Activated CD8-positive, alpha-beta memory T cell treated with anti-CD3 and anti-CD28 coated beads, Interleukin-2, amount 10 ng/mL, durations not matched to agents 7 days and 5 days (primary cell): ENCODE measurements around the gene CDK12. TPM values are rescaled to one million over a fixed set of nuclear protein-coding genes. Genes with fewer than 3 reads are reported as not detected.
"Not testable (repeated sequence)": the region's sequence is repeated elsewhere in the genome, so short reads cannot be mapped to it uniquely, and the experiment has no call there.

Source experiments
- ATAC-seq: fragments of 150-1000 bp; cut with Tn5 transposase; one replicate; pipeline ENCODE4 v1.10.0; 2021; ENCODE audit warnings: moderate library complexity
- CTCF ChIA-PET: fragments of 350-600 bp; sonication (Branson Sonifier 250); formaldehyde crosslinking; loops from one replicate; lab custom pipeline; 2021; ENCODE audit warnings: antibody characterized with exemption; lab: Charles Lee
- DNase-seq: peaks from one replicate; pipeline ENCODE4 v3.0.0-alpha.2; 2020
- H3K27ac Mint-ChIP-seq: one replicate; pipeline ENCODE4 v1.8.0; 2021; ENCODE audit warnings: mild to moderate bottlenecking, mixed read lengths
- H3K27me3 Mint-ChIP-seq: one replicate; pipeline ENCODE4 v1.8.0; 2021; ENCODE audit warnings: mixed read lengths
- H3K36me3 Mint-ChIP-seq: one replicate; pipeline ENCODE4 v1.8.0; 2021; ENCODE audit warnings: mild to moderate bottlenecking, mixed read lengths
- H3K4me1 Mint-ChIP-seq: one replicate; pipeline ENCODE4 v1.8.0; 2021; ENCODE audit warnings: mixed read lengths
- H3K4me3 Mint-ChIP-seq: one replicate; pipeline ENCODE4 v1.8.0; 2021; ENCODE audit warnings: mild to moderate bottlenecking, moderate library complexity, mixed read lengths
- H3K9me3 Mint-ChIP-seq: one replicate; pipeline ENCODE4 v1.8.0; 2022; ENCODE audit warnings: low read depth, mixed read lengths
- total RNA-seq, 2 experiments: library from RNA; stranded (reverse); gene quantifications; one replicate each; pipeline ENCODE4 v1.2.3, GENCODE V29; 2021

Gene CDK12
- total RNA-seq, 2 experiments from 2014 or later = 84.4 to 97.3 TPM

DNA sequence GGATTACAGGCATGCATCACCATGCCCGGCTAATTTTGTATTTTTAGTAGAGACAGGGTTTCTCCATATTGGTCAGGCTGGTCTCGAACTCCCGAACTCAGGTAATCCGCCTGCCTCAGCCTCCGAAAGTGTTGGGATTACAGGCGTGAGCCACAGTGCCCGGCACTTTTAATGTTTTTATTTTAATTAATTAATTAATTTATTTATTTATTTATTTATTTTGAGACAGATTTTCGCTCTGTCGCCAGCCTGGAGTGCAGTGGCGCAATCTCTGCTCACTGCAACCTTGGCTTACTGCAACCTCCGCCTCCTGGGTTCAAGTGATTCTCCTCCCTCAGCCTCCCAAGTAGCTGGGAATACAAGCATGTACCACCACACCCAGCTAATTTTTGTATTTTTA lies 7.3 kb downstream of the CDK12 start:
- not testable (repeated sequence) for DNase-seq, H3K4me3 Mint-ChIP-seq, ATAC-seq, H3K27ac Mint-ChIP-seq, H3K9me3 Mint-ChIP-seq, H3K27me3 Mint-ChIP-seq
- peaks cover 35% of the 10 kb centered on the region for H3K36me3 Mint-ChIP-seq
- CTCF ChIA-PET = interaction anchor here (1.0 kb wide), 1 partner anchor 12 kb away, joined by 3 read pairs; no protein-coding TSS in a partner anchor
- H3K4me1 Mint-ChIP-seq = peaks cover 31% of the 10 kb centered on the region

DNA sequence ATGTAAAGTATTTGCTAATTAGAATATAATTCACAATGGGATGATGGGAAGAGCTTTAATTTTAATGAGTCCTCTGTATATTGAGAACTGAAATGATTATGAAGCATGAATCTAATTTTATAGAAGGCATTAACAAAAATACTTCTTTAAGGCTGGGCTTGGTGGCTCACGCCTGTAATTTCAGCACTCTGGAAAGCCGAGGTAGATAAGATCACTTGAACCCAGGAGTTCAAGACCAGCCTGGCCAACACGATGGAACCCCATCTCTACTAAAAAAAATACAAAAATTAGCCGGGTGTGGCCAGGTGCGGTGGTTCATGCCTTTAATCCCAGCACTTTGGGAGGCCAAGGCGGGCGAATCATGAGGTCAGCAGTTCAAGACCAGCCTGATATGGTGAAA lies 12.0 kb downstream of the CDK12 start:
- Mint-ChIP-seq H3K36me3 (peaks cover 31% of the 10 kb centered on the region), H3K27me3 (no peaks in the 10 kb centered on the region), H3K9me3 (no peaks in the 10 kb centered on the region), H3K4me1 (peaks cover 4% of the 10 kb centered on the region), H3K27ac (no peak overlapping the region), H3K4me3 (no peak overlapping the region)
- no peak for ATAC-seq
- no peak for DNase-seq
- CTCF ChIA-PET = interaction anchor here (0.8 kb wide), 1 partner anchor 10 kb away, joined by 3 read pairs; no protein-coding TSS in a partner anchor

DNA sequence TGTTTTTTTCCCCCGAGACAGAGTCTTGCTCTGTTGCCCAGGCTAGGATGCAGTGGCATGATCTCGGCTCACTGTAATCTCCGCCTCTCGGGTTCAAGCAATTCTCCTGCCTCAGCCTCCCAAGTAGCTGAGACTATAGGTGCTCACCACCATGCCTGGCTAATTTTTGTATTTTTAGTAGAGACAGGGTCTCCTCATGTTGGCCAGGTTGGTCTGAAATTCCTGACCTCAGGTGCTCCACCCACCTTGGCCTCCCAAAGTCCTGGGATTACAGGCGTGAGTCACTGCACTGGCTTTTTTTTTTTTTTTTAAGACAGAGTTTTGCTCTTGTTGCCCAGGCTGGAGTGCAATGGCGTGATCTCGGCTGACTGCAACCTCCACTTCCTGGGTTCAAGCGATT lies 18.3 kb downstream of the CDK12 start:
- ATAC-seq, H3K4me1 Mint-ChIP-seq, H3K4me3 Mint-ChIP-seq, H3K27ac Mint-ChIP-seq, DNase-seq, H3K9me3 Mint-ChIP-seq, H3K27me3 Mint-ChIP-seq: not testable (repeated sequence)
- CTCF ChIA-PET = interaction anchor here (1.1 kb wide), 1 partner anchor 14 kb away, joined by 3 read pairs; no protein-coding TSS in a partner anchor
- peaks cover 13% of the 10 kb centered on the region for H3K36me3 Mint-ChIP-seq

DNA sequence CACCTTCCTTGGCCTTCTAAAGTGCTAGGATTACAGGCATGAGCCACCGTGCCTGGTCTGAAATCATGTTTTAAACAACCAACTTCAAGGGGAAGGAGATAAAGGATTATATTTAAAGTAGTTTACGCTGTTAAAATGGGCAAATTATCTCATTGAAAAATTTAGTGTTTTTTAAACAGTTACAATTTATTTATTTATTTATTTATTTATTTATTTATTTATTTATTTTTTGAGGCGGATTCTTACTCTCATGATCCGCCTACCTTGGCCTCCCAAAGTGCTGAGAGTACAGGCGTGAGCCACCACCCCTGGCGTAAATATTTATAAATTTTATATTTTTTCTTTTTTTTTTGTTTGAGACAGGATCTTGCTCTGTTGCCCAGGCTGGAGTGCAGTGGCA lies 22.2 kb downstream of the CDK12 start:
- DNase-seq (no peak), ATAC-seq (no peak)
- Mint-ChIP-seq H3K27me3 (no peaks in the 10 kb centered on the region), H3K4me3 (no peak overlapping the region), H3K4me1 (peaks cover 2% of the 10 kb centered on the region), H3K9me3 (no peaks in the 10 kb centered on the region), H3K27ac (no peak overlapping the region), H3K36me3 (peaks cover 18% of the 10 kb centered on the region)
- CTCF ChIA-PET = interaction anchor here (0.6 kb wide), 1 partner anchor 212 kb away, joined by 4 read pairs; no protein-coding TSS in a partner anchor

DNA sequence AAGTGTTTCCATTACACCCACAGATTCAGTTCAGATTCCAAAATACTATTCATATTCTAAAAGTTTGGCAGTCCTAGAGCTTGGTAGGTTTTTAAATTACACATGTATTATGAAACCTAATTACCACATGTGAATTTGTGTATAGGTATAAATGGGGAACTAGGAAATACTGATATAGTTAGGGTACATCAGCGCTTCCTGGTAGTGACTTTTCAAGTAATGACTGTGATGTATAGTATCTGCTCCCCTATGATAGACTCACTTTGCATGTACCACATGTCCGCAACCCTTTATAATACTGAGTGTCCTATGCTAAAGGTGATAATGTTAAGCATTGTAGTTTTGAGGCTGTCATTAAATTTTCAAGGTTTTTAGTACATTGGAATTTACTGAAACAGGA lies 22.9 kb downstream of the CDK12 start:
- Mint-ChIP-seq H3K9me3 (no peaks in the 10 kb centered on the region), H3K27ac (no peak overlapping the region), H3K36me3 (peaks cover 17% of the 10 kb centered on the region), H3K4me3 (no peak overlapping the region), H3K27me3 (no peaks in the 10 kb centered on the region), H3K4me1 (peaks cover 2% of the 10 kb centered on the region)
- DNase-seq (no peak), ATAC-seq (no peak)
- CTCF ChIA-PET = no interaction called here

DNA sequence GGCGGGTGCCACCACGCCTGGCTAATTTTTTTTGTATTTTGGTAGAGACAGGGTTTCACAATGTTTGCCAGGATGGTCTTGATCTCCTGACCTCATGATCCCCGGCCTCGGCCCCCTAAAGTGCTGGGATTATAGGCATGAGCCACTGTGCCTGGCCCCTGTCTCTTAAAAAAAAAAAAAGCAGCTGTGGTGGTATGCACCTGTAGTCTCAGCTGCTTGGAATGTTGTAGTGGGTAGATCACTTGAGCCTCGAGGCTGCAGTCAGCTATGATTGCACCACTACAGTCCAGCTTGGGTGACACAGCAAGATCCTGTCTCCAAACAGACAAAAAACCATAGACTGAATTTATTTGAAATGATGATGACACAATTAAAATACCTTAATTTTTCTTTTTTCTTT lies 24.3 kb downstream of the CDK12 start:
- no peak overlapping the region for H3K4me3 Mint-ChIP-seq
- H3K27ac Mint-ChIP-seq = no peak overlapping the region
- DNase-seq (no peak), ATAC-seq (no peak)
- H3K27me3 Mint-ChIP-seq = no peaks in the 10 kb centered on the region
- H3K4me1 Mint-ChIP-seq = peaks cover 2% of the 10 kb centered on the region
- CTCF ChIA-PET = interaction anchor here (0.9 to 1.1 kb wide), 2 partner anchors 10 to 20 kb away, joined by 3 read pairs; no protein-coding TSS in a partner anchor
- H3K9me3 Mint-ChIP-seq = no peaks in the 10 kb centered on the region
- H3K36me3 Mint-ChIP-seq = peaks cover 17% of the 10 kb centered on the region

DNA sequence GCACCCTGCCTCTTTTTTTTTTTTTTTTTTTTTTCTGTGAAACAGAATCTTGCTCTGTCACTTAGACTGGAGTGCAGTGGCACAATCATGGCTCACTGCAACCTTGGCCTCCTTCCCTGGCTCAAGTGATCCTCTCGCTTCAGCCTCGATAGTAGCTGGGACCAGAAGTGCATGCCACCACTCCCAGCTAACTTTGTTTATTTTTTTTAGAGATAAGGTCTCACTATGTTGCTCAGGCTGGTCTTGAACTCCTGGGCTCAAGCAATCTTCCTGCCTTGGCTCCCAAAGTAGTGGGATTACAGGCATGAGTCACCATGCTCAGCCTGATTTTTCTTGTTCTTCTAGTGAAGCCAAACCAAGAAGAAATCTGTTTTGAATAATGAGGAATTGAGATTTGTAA lies 25.0 kb downstream of the CDK12 start:
- ATAC-seq = no peak
- Mint-ChIP-seq H3K4me3 (no peak overlapping the region), H3K27ac (no peak overlapping the region), H3K4me1 (peaks cover 2% of the 10 kb centered on the region), H3K27me3 (no peaks in the 10 kb centered on the region), H3K9me3 (no peaks in the 10 kb centered on the region), H3K36me3 (peaks cover 20% of the 10 kb centered on the region)
- DNase-seq = no peak
- CTCF ChIA-PET = interaction anchor here (0.9 to 1.1 kb wide), 2 partner anchors 10 to 21 kb away, joined by 3 read pairs; no protein-coding TSS in a partner anchor

DNA sequence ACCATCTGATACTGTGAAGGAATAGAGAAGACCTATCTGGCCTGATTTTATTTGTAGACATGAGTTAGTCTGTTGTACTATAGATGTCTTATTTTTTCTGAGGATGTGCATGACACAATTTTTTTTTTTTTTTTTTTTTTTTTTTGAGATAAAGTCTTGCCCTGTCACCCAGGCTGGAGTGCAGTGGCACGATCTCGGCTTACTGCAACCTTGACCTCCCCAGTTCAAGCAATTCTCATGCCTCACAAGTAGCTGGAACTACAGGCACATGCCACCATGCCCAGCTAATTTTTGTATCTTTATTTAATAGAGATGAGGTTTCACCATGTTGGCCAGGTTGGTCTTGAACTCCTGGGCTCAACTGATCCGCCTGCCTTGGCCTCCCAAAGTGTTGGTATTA lies 26.2 kb downstream of the CDK12 start:
- peaks cover 21% of the 10 kb centered on the region for H3K36me3 Mint-ChIP-seq
- not testable (repeated sequence) for H3K9me3 Mint-ChIP-seq
- CTCF ChIA-PET = interaction anchor here (1.0 kb wide), 1 partner anchor 136 kb away, joined by 5 read pairs; no protein-coding TSS in a partner anchor

DNA sequence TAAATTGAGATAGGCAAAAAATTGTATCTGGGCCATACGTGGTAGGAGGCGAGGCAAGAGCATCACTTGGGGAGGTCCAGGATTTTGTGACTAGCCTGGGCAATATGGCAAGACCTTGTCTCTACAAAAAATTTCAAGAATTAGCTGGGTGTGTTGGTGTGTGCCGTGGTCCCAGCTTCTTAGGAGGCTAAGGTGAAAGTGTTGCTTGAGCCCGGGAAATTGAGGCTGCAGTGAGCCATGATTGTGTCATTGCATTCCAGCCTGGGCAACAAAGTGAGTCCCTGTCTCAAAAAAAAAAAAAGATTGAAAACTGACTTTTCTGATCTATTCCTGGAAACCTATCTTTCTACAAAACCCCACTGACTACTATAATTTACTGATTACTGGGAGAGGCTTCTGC lies 26.7 kb downstream of the CDK12 start:
- no peak overlapping the region for H3K4me3 Mint-ChIP-seq
- ATAC-seq = no peak
- H3K27ac Mint-ChIP-seq = no peak overlapping the region
- no peaks in the 10 kb centered on the region for H3K27me3 Mint-ChIP-seq
- H3K36me3 Mint-ChIP-seq = peaks cover 25% of the 10 kb centered on the region
- CTCF ChIA-PET = interaction anchor here (1.0 to 1.6 kb wide), 4 partner anchors 26 to 136 kb away, joined by 3 to 5 read pairs (median 4); partner anchors contain the start of gene CDK12
- H3K9me3 Mint-ChIP-seq = no peaks in the 10 kb centered on the region
- H3K4me1 Mint-ChIP-seq = peaks cover 2% of the 10 kb centered on the region
- no peak for DNase-seq

More for the DNA sequence above, 26.2 kb downstream of the CDK12 start:
- not testable (repeated sequence) for H3K4me1 Mint-ChIP-seq, DNase-seq, H3K27me3 Mint-ChIP-seq, H3K4me3 Mint-ChIP-seq, H3K27ac Mint-ChIP-seq, ATAC-seq

DNA sequence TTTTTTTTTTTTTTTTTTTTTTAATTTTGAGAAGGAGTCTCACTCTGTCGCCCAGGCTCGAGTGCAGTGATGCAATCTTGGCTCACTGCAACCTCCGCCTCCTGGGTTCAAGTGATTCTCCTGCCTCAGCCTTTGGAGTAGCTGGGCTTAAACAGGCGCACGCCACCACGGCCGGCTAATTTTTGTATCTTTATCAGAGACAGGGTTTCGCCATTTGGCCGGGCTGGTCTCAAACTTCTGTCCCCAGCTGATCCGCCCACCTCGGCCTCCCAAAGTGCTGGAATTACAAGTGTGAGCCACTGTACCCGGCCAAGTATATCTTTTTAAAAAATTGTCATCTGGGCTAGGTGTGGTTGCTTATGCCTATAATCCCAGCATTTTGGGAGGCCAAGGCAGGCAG lies 35.6 kb downstream of the CDK12 start:
- not testable (repeated sequence) for H3K4me3 Mint-ChIP-seq, ATAC-seq, H3K27ac Mint-ChIP-seq, H3K9me3 Mint-ChIP-seq, H3K4me1 Mint-ChIP-seq, DNase-seq, H3K27me3 Mint-ChIP-seq
- H3K36me3 Mint-ChIP-seq = peaks cover 39% of the 10 kb centered on the region
- CTCF ChIA-PET = interaction anchor here (0.6 kb wide), 1 partner anchor 74 kb away, joined by 3 read pairs; no protein-coding TSS in a partner anchor

DNA sequence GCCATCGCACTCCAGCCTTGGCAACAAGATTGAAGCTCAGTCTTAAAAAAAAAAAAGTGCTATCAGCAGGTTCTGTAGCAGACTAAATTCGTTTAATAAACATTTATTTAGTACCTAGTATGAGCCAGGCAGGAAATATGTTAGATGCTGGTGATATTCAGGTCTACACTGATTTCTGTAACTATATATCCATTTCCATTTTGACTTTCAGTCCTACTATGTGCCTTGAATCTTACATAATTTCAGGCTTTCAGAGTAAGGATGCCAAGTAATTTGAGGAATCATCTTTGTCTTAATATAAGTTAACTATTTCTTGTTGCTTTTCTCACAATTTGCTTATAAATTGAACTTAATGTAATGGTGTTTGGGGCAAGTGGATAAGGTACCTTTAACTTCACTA lies 46.2 kb downstream of the CDK12 start:
- Mint-ChIP-seq H3K4me1 (peaks cover 1% of the 10 kb centered on the region), H3K27ac (no peak overlapping the region), H3K36me3 (peaks cover 59% of the 10 kb centered on the region), H3K27me3 (no peaks in the 10 kb centered on the region), H3K4me3 (no peak overlapping the region), H3K9me3 (no peaks in the 10 kb centered on the region)
- CTCF ChIA-PET = no interaction called here
- no peak for DNase-seq
- ATAC-seq = no peak

DNA sequence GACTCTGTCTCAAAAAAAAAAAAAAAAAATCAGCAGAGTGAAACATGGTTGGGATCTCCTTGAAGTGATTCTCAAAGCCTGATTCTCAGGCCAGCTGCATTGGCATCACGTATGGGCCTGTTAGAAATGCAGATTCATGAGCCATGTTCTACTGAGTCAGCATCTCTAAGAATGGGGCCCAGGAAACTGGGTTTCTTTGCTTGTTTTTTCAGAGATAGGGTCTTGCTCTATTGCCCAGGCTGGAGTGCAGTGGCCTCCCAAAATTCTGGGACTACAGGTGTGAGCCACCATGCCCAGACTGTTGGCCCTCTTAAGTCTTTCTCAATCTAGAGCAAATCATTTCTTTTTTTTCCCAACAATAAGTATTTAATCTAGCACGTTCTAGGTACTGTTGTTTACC lies 47.7 kb downstream of the CDK12 start:
- peaks cover 56% of the 10 kb centered on the region for H3K36me3 Mint-ChIP-seq
- no peaks in the 10 kb centered on the region for H3K9me3 Mint-ChIP-seq
- H3K27me3 Mint-ChIP-seq = no peaks in the 10 kb centered on the region
- CTCF ChIA-PET = no interaction called here
- H3K4me1 Mint-ChIP-seq = peaks cover 6% of the 10 kb centered on the region
- DNase-seq = no peak
- no peak for ATAC-seq
- no peak overlapping the region for H3K4me3 Mint-ChIP-seq
- H3K27ac Mint-ChIP-seq = no peak overlapping the region

DNA sequence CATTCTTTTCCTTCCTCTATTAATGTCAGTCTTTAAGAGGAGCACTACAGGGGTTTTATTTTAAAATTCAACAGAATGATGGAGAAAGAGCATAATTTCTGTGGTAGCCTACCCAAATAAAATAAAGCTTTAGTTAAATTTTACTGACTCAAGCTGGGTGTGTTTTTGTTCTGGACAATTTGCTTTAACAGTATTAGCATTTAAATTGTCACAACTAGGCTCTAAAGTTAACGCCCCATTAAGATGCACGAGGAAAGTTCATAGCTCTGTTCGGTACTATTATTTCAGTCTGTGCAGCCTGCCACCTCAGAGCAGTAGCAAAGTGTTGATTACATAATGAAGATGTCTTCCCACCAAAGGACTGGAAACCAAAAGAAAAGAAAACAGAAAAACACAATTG lies 52.0 kb downstream of the CDK12 start:
- Mint-ChIP-seq H3K4me3 (no peak overlapping the region), H3K27ac (no peak overlapping the region), H3K9me3 (no peaks in the 10 kb centered on the region), H3K27me3 (no peaks in the 10 kb centered on the region), H3K36me3 (peaks cover 54% of the 10 kb centered on the region), H3K4me1 (peaks cover 5% of the 10 kb centered on the region)
- CTCF ChIA-PET = no interaction called here
- no peak for ATAC-seq
- no peak for DNase-seq

DNA sequence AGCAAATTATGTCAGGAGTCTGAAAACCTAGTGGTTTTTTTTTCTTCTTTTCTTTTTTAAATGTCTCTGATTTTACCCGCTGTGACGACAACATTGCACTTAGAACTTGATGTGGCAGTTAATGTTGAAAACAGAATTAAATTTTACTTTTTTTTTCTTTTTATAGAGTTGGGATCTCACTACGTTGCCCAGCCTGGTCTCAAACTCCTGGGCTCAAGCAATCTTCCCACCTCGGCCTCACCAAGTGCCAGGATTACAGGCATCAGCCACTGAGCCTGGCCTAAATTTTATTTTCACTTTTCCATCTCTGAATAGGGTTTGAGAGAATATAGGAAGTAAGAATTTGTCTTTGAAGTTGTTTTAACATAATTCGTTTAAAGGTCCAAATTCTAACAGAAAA lies 52.6 kb downstream of the CDK12 start:
- CTCF ChIA-PET = no interaction called here
- H3K27ac Mint-ChIP-seq = no peak overlapping the region
- no peaks in the 10 kb centered on the region for H3K9me3 Mint-ChIP-seq
- ATAC-seq = no peak
- no peaks in the 10 kb centered on the region for H3K27me3 Mint-ChIP-seq
- H3K4me1 Mint-ChIP-seq = peaks cover 5% of the 10 kb centered on the region
- H3K36me3 Mint-ChIP-seq = peaks cover 57% of the 10 kb centered on the region
- DNase-seq = no peak
- no peak overlapping the region for H3K4me3 Mint-ChIP-seq
